ENCODE results near the gene PPP2R3A. TPM values are rescaled to one million over a fixed set of nuclear protein-coding genes. Genes with fewer than 3 reads are reported as not detected.

The PPP2R3A gene
- total and polyA plus RNA-seq, 2 donors from 2014 or later, result 16.6 to 71.9 TPM

DNA sequence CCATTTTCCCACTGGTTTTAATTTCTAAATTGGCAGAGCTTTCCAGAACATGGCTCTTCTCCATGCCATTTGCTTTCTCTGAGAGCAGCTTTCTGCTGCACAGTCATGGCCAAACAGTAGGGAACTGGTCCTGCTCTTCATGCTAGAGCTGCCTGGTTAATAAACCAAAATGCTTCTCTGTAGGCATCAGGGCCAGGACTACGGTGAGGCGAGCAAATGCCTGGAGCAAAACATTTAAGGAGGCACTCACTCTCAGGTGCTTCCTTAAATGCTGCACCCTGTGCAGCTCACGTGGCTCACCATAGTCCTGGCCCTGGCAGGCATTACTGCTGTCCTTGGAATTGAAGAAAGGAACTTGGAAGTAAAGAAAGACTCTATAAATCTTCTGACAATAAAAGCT, 48.5 kb upstream of the PPP2R3A start:
- TF ChIP-seq, protein P1, sequence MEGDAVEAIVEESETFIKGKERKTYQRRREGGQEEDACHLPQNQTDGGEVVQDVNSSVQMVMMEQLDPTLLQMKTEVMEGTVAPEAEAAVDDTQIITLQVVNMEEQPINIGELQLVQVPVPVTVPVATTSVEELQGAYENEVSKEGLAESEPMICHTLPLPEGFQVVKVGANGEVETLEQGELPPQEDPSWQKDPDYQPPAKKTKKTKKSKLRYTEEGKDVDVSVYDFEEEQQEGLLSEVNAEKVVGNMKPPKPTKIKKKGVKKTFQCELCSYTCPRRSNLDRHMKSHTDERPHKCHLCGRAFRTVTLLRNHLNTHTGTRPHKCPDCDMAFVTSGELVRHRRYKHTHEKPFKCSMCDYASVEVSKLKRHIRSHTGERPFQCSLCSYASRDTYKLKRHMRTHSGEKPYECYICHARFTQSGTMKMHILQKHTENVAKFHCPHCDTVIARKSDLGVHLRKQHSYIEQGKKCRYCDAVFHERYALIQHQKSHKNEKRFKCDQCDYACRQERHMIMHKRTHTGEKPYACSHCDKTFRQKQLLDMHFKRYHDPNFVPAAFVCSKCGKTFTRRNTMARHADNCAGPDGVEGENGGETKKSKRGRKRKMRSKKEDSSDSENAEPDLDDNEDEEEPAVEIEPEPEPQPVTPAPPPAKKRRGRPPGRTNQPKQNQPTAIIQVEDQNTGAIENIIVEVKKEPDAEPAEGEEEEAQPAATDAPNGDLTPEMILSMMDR (IDR thresholded peaks at IDR 0.05; ENCODE audit: borderline replicate concordance, extremely low read depth, insufficient read depth), result no peak
- Histone ChIP-seq H3K9me3 (ENCODE audit: control insufficient read depth in 2 of 3, insufficient read depth in 1 of 3, low read length in 3 of 3) (no peaks in the 10 kb centered on the region), H3K27ac (ENCODE audit: low read depth in 2 of 2, low read length in 2 of 2) (no peak overlapping the region), H3K4me3 (ENCODE audit: low read length in 3 of 3) (no peak overlapping the region), H3K36me3 (ENCODE audit: control insufficient read depth in 2 of 3, insufficient read depth in 3 of 3, low read length in 3 of 3) (no peaks in the 10 kb centered on the region), H3K27me3 (ENCODE audit: control insufficient read depth, insufficient read depth, low read length) (no peaks in the 10 kb centered on the region), H3K4me1 (ENCODE audit: control insufficient read depth in 2 of 3, insufficient read depth in 2 of 3, low read depth in 1 of 3, low read length in 3 of 3) (peaks cover 0 to 14% (median 4%) of the 10 kb centered on the region in 3 donors), H3K9ac (ENCODE audit: low read length in 3 of 3) (no peak overlapping the region)
- no peak for DNase-seq
- FAIRE-seq, result no peak
- intact Hi-C loops (cut with DNase I), result loop anchor here (5.0 kb wide), 1 partner anchor 125 kb away; no protein-coding TSS in a partner anchor

DNA sequence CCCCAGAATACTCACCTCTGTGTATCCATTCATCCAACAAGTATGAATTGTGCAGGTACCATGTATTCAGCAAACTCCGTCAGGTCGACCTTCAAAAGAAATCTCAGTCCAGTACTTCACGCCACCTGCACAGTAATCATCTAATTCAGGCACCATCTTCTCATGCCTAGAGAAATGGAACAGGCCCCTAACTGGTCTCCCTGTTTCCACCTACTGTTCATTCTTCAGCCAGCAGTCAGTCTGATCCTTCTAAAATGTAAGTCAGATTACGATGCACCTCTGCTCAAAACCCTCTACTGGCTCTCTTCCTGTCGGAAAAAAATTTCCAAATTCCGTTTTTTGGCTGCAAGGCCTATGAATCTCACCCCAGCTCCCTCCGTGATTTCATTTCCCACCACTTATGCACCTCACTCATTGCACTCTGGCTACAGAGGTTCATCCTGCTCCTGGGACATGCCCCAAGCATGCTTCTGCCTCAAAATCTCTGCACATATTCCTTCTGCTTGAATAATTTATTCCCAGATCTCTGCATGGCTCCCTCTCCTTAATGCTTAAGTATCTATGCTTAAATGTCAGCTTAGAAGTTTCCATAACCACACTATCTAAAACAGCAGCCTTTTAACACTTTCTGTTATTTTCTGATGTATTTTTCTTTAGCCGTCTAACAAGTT, 47.5 kb upstream of the PPP2R3A start:
- Histone ChIP-seq H3K4me3 (ENCODE audit: low read length in 3 of 3) (no peak overlapping the region), H3K9me3 (ENCODE audit: control insufficient read depth in 2 of 3, insufficient read depth in 1 of 3, low read length in 3 of 3) (no peaks in the 10 kb centered on the region), H3K36me3 (ENCODE audit: control insufficient read depth in 2 of 3, insufficient read depth in 3 of 3, low read length in 3 of 3) (no peaks in the 10 kb centered on the region), H3K9ac (ENCODE audit: low read length in 3 of 3) (no peak overlapping the region), H3K4me1 (ENCODE audit: control insufficient read depth in 2 of 3, insufficient read depth in 2 of 3, low read depth in 1 of 3, low read length in 3 of 3) (peaks cover 0 to 19% (median 4%) of the 10 kb centered on the region in 3 donors), H3K27ac (ENCODE audit: low read depth in 2 of 2, low read length in 2 of 2) (peak overlapping the region in 1 of 2 donors; percentile 43), H3K27me3 (ENCODE audit: control insufficient read depth, insufficient read depth, low read length) (no peaks in the 10 kb centered on the region)
- TF ChIP-seq, protein P1 (IDR thresholded peaks at IDR 0.05; ENCODE audit: borderline replicate concordance, extremely low read depth, insufficient read depth), result no peak
- no peak for FAIRE-seq
- intact Hi-C loops (cut with DNase I), result loop anchor here (5.0 kb wide), 1 partner anchor 124 kb away; no protein-coding TSS in a partner anchor
- no peak for DNase-seq

DNA sequence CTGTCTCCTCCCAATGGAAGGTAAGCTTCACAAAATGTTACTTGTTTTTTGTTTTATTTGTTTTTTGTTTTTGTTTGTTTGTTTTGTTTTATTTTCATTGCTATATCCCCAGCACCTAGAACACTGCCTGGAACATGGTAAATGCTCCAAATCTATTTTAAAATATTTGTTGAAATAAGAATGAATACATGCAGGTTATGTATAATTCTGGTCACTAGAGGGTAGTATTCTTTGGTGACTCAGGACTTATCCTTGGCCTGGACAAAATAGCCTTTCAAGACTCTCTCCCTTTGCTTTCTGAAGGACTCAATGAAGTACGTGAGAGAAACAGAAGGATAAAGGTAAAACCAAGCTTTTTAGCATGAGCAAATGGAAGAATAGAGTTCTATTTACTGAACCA, 46.9 kb upstream of the PPP2R3A start:
- Histone ChIP-seq H3K27ac (ENCODE audit: low read depth in 2 of 2, low read length in 2 of 2) (peak overlapping the region in 1 of 2 donors; percentile 24), H3K4me1 (ENCODE audit: control insufficient read depth in 2 of 3, insufficient read depth in 2 of 3, low read depth in 1 of 3, low read length in 3 of 3) (peaks cover 0 to 24% (median 4%) of the 10 kb centered on the region in 3 donors), H3K9me3 (ENCODE audit: control insufficient read depth in 2 of 3, insufficient read depth in 1 of 3, low read length in 3 of 3) (no peaks in the 10 kb centered on the region), H3K4me3 (ENCODE audit: low read length in 3 of 3) (no peak overlapping the region), H3K36me3 (ENCODE audit: control insufficient read depth in 2 of 3, insufficient read depth in 3 of 3, low read length in 3 of 3) (no peaks in the 10 kb centered on the region), H3K9ac (ENCODE audit: low read length in 3 of 3) (no peak overlapping the region), H3K27me3 (ENCODE audit: control insufficient read depth, insufficient read depth, low read length) (no peaks in the 10 kb centered on the region)
- intact Hi-C loops (cut with DNase I), result loop anchor here (5.0 kb wide), 1 partner anchor 124 kb away; no protein-coding TSS in a partner anchor
- TF ChIP-seq, protein P1 (IDR thresholded peaks at IDR 0.05; ENCODE audit: borderline replicate concordance, extremely low read depth, insufficient read depth), result peak; percentile 43
- DNase-seq (peak in 1 of 5 donors; percentile 44), FAIRE-seq (peak; percentile 94)

Data from kidney (tissue), 14 donors.